Measurements from ENCODE around the gene TFF3. TPM values are rescaled to one million over a fixed set of nuclear protein-coding genes. Genes with fewer than 3 reads are reported as not detected.

Gene TFF3
- total RNA-seq, result 5.5 TPM
- long read RNA-seq, partial matches to known transcripts, result 0 of 3 reads
- long read RNA-seq, other reads (novel, unspliced or antisense), result 0 of 3 reads

- no peak for DNase-seq (ENCODE audit: low spot score)
These were observed at the start of gene TFF3 for GRCh38 chr21:42315296-42315891. Gene TFF3 (minus strand): TSS chr21:42315409. CDS start chr21:42315374, 35 bp downstream.

GRCh38 chr21:42364304-42364865 lies 49.2 kb upstream of the TFF3 start:
- no peak for DNase-seq (ENCODE audit: low spot score)

- DNase-seq (ENCODE audit: low spot score), result no peak
These were observed 48.1 kb upstream of the TFF3 start for GRCh38 chr21:42363312-42363711.

DNA sequence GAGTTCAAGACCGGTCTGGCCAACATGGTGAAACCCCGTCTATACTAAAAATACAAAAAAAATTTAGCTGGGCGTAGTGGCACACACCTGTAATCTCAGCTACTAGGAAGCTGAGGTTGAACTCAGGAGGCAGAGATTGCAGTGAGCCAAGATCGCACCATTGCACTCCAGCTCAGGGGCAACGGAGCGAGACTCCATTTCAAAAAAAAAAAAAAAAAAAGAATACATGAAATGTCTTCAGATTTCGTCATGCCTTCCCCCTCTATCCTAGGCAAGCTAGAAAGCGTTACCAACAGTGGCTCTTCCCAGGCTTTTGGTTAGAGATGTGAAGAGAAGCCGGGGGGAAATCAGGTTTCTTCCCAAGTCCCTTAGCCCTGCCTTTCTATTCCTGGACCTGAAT lies 47.5 kb upstream of the TFF3 start:
- no peak for DNase-seq (ENCODE audit: low spot score)

- no peak for DNase-seq (ENCODE audit: low spot score)
These were observed 47.0 kb upstream of the TFF3 start for GRCh38 chr21:42362198-42362597.

DNA sequence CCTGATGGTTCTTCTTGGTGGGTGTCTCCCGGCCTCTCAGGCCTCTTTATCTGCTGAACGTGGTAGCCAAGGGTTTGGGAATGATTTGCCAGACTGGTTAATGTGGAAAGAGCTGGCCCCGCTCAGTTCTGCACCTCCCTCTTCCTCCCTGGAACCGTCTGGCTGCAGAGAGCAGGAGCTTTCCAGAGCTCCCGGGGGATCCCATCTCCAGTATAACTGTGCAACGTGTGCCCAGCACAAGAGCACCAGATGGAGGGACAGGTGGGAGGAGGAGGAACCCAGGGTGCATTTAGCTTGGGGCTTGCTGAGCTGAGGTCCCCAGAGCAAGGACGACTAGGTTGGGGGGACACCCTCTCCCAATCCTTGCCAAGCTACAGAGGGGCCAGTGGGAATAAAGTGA lies 46.1 kb upstream of the TFF3 start:
- no peak for DNase-seq (ENCODE audit: low spot score)

DNA sequence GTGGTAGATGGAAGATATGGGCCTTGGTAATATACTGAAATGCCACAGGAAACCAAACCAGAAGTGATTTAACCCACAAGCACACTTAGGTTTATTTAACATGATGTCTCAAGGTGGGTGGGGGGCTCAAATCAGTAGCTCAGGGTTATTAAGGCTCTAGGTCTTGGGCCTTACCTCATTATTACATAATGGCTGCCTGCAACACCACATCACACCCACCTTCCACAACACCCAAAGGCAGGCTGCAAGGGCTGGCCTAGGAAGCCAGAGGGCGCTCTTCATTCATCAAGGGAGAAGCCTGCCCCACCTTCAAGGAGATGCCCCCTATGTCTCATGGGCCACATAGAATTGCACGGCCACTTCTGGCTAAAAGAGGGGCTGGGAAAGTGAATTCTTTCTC lies 45.1 kb upstream of the TFF3 start:
- DNase-seq (ENCODE audit: low spot score), result no peak

DNA sequence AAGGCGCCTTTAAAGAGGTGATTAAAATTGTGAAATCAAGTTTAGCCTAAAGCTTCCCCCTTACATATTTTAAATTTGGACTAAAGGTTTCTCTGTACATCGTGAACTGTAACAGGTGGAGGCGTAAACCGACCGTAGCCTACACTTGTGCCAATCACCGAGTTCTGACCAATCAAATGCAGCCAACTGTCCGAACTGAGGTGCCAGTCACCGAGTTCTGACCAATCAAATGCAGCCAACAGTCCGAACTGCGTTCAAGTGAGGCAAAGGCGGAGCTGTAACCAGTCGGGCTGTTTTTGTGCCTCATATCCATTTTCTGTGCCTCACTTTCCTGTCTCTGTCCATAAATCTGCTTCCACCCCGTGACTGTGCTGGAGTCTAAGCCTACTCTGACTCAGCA lies 43.7 kb upstream of the TFF3 start:
- no peak for DNase-seq (ENCODE audit: low spot score)

- DNase-seq (ENCODE audit: low spot score), result no peak
These were observed 43.1 kb upstream of the TFF3 start for GRCh38 chr21:42358261-42358660.

DNA sequence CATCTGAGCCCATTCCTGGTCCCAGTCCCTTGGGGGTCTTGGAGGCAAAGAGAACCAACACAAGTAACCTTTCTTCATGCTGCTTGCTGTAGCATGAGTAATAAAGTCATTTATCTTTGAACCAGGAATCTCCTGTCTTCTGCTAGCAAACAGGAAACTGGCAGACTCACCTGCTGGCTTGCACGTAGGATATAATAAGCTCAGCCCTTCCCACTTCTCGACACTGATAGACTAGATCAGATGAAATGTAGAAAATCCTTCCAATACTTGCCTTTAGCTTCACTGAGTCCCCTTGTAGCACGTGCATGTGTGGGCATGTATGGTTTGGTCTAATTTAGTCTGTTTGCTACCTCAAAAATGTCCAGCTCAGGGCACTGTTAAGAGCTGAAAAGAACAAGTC lies 42.1 kb upstream of the TFF3 start:
- DNase-seq (ENCODE audit: low spot score), result no peak

DNA sequence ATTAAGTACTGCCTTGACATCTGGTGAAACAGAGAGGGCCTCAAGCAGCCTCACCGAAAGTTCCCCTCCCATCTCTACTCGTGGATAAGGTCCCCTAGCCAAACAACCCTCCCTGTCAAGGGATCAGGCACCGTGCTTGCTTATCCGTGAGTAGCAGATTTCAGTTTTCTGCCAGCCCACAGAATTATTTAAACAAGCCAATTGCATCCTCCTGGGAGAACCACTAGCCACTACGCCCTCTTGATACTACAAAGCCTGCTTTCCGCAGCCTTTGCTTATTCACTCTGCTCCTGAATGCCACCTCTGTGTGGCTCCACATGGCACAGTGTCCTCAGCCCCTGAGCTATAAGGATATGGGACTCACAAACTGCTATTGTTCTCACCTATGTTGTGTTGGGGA lies 41.4 kb upstream of the TFF3 start:
- no peak for DNase-seq (ENCODE audit: low spot score)

GRCh38 chr21:42356046-42356445 lies 40.8 kb upstream of the TFF3 start:
- DNase-seq (ENCODE audit: low spot score), result no peak

DNA sequence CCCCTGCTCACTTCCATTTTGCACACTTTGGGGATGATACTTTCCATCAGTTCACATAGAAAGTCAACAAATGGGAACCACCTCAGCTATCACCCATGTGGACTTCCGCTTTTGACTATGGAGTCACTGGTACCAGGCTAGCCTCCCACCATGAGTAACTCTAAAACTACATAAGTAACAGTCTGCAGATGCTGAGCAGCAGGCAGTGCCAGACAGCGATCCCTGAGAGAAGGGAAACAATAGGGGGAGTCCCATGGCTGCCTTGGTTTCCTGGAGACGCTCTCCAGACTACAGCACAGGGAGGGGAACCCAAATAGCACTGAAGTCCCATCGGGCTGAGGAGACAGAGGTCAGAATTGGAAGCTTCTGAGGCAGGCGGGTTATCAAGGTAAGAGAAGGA lies 38.4 kb upstream of the TFF3 start:
- peak; percentile 59 for DNase-seq (ENCODE audit: low spot score)

DNA sequence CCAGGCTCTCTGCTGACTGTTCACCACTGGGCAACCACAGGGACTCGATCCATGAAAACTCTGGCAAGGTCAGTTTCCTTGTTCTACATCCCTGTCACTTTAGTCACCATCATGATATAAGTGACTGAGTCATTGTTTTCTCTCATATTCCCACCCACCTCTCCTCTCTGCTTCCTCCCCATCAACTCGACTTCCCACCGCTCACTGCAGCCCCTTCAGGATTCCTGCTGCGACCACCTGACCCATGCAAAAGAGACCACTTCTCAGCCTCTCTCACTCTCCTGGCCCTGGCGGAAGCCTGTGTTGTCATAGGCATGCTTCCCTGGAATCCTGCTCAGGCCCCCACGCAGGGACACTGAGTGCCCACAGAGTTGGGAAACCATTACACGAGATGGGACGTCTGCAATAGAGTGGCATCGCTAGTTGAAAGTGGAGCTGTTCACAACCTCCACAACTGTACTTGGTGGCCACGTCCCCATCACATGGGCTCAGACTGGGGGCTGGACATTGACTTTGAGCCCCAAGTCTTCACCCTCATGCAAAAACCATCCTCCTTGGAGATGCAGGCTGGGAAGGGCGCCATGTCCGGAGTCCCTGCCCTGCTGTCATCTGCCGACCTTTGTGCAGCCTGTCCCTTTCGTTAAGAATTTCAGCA lies 37.4 kb upstream of the TFF3 start:
- DNase-seq (ENCODE audit: low spot score), result peak; percentile 75

- DNase-seq (ENCODE audit: low spot score), result peak; percentile 81
These were observed 36.6 kb upstream of the TFF3 start for GRCh38 chr21:42351626-42352440.

DNA sequence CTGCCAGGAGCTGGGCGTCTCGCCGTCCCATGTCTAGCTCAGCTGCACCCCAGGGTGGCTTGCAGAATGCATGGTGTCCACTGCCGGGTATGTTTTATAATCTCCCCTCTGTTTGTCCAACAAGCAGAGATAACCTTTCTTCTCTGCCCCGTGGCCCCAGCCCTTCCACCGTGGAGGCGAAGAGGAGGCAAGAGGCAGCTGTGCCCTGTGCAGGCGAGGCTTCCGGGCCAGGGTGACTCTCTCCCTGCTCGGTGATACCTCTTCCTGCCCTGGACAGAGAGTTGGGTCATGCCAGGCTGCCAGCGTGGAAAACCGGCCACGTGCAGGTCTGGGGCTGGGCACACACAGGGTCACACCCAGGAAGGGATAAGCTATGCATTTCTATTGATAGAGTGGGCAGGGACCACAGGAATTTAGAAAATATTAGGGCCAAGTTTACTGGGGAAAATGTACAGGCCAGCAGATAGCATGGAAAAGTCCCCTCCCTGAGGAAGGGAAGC lies 35.8 kb upstream of the TFF3 start, which contains the start of gene TFF2:
Gene TFF2, minus strand, starts transcription at position 68 of the 500 bp plus-strand sequence. Its CDS starts 37 bp downstream, at position 31.
- DNase-seq (ENCODE audit: low spot score), result peak; percentile 83

- peak; percentile 53 for DNase-seq (ENCODE audit: low spot score)
These were observed 35.2 kb upstream of the TFF3 start for GRCh38 chr21:42350318-42350910.

DNA sequence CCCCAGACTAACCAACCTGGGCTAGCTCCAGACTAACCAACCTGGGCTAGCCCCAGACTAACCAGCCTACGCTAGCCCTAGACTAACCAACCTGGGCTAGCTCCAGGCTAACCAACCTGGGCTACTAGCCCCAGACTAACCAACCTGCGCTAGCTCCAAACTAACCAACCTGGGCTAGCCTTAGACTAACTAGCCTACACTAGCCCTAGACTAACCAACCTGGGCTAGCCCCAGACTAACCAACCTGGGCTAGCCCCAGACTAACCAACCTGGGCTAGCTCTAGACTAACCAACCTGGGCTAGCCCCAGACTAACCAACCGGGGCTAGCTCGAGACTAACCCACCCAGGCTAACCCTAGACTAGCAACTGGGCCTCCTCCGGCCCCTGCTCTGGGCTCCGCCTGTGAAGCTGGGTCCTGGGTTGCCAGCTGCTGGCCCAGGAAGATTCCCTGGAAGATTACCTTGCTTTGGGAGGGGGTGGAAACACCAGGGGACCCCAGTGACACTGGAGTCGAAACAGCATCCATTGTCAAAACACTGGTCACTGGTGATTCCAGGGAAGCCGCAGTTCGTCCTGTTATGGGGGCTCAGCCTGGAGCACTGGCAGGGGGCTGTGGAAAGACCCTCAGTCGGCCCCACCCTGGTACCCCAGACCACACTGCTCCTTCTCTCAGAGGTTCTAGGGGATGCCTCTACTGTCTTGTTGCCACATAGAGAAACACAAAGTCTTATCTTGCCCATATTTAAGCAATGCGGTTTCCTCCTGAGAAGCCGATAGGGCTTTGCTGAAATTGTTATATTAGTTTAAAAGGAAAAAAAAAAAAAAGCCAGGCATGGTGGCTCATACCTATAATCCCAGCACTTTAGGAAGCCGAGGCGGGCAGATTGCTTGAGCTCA lies 34.5 kb upstream of the TFF3 start:
- DNase-seq (ENCODE audit: low spot score), result peak; percentile 64

DNA sequence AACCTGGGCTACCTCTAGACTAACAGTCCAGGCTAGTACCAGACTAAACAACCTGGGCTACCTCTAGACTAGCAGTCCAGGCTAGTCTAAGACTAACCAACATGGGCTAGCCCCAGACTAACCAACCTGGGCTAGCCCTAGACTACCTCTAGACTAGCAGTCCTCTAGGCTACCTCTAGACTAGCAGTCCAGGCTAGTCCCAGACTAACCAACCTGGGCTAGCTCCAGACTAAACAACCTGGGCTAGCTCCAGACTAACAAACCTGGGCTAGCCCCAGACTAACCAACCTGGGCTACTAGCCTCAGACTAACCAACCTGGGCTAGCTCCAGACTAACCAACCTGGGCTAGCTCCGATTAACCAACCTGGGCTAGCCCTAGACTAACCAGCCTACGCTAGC lies 33.6 kb upstream of the TFF3 start:
- no peak for DNase-seq (ENCODE audit: low spot score)
